ENCODE results near the gene MDM2. TPM values are rescaled to one million over a fixed set of nuclear protein-coding genes. Genes with fewer than 3 reads are reported as not detected.

MDM2 gene
- total RNA-seq, result 202 and 214 TPM in 2 replicates

DNA sequence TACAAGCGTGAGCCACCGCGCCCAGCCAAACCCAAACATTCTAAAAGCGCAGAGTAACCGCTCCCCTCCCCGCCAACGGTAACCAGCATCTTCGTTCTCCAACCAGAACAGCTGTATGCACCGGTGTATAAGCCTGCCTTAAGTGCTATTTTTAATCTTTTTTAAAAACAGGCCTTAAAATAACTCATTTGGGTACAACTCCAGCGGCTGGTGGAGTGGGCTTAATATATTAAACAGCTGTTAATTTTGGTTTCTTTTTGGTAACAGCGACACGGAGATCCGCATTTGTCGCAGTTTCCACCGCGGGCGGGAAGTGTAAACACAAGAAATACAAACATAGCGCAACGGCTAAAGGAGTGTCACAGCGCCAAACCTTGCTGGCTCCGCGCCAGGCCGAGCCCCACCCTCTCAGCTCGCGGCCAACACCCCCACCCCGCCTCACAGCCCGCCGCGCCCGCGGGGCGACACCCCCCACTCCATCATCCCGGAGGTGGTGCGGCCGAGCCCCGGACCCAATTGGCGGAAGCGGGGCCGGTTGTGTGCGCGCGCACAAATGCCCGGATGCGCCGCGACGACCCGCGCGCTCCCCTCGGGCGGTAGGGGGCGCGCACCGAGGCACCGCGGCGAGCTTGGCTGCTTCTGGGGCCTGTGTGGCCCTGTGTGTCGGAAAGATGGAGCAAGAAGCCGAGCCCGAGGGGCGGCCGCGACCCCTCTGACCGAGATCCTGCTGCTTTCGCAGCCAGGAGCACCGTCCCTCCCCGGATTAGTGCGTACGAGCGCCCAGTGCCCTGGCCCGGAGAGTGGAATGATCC is at the start of gene MDM2:
MDM2 (plus strand) TSS at position 602 of the 812 bp plus-strand sequence. CDS start 301 bp downstream, outside the sequence.

Other genes with a start within 250 kb of the MDM2 start
- gene RAP1B, start 197.3 kb upstream of the MDM2 start, total RNA-seq, result 238 and 295 TPM in 2 replicates
- gene NUP107, start 121.2 kb upstream of the MDM2 start, total RNA-seq, result 36.4 and 45.7 TPM in 2 replicates
- gene SLC35E3, start 62.0 kb upstream of the MDM2 start, total RNA-seq, result 6.6 and 9.8 TPM in 2 replicates
- gene CPM, start 125.0 kb downstream of the MDM2 start, total RNA-seq, result 0.87 and 7.9 TPM in 2 replicates

Measured in aortic smooth muscle cell (primary cell).